Measurements from ENCODE around the gene EVI5. TPM values are rescaled to one million over a fixed set of nuclear protein-coding genes. Genes with fewer than 3 reads are reported as not detected.

The EVI5 gene
- total RNA-seq, 1 donor from 2014 or later = 52.6 TPM

DNA sequence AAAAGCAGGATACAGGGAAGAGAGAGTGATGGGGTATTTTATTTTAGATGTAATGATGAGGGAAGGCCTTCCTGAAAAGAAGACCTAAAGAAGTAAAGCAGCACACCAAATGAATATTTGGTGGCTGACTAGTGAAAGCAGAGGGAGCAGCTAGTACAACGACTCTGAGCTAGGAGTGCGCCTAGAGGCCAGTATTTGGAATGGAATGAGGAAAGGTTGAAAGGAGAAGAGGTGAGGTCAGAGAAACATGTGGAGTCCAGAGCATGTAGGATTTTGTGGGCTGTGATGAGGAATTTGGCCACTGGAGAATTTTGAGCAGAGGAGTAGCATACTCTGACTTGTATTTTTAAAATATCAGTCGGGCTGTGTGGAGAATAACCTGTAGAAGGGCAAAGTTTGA, 35.1 kb upstream of the EVI5 start:
- DNase-seq (ENCODE audit: extremely low spot score, unreplicated experiment) = no peak

GRCh38 chr1:92817986-92818764, 33.3 kb upstream of the EVI5 start:
- peak; percentile 63 for TF ChIP-seq CTCF (IDR thresholded peaks at IDR 0.05)
- no peak overlapping the region for H3K4me3 Mint-ChIP-seq (ENCODE audit: unreplicated experiment)
- H3K27ac Mint-ChIP-seq (ENCODE audit: unreplicated experiment) = no peak overlapping the region
- H3K4me1 Mint-ChIP-seq (ENCODE audit: unreplicated experiment) = peaks cover 2% of the 10 kb centered on the region
- no peaks in the 10 kb centered on the region for H3K36me3 Mint-ChIP-seq (ENCODE audit: unreplicated experiment)
- no peaks in the 10 kb centered on the region for H3K9me3 Mint-ChIP-seq (ENCODE audit: unreplicated experiment)
- peaks cover 10% of the 10 kb centered on the region for H3K27me3 Mint-ChIP-seq (ENCODE audit: unreplicated experiment)
- no peak for DNase-seq (ENCODE audit: extremely low spot score, unreplicated experiment)

More for the DNA sequence above, 35.1 kb upstream of the EVI5 start:
- Mint-ChIP-seq H3K4me3 (ENCODE audit: unreplicated experiment) (no peak overlapping the region), H3K4me1 (ENCODE audit: unreplicated experiment) (peaks cover 2% of the 10 kb centered on the region), H3K27me3 (ENCODE audit: unreplicated experiment) (peaks cover 10% of the 10 kb centered on the region), H3K36me3 (ENCODE audit: unreplicated experiment) (no peaks in the 10 kb centered on the region), H3K9me3 (ENCODE audit: unreplicated experiment) (no peaks in the 10 kb centered on the region), H3K27ac (ENCODE audit: unreplicated experiment) (no peak overlapping the region)
- TF ChIP-seq CTCF (IDR thresholded peaks at IDR 0.05) = no peak

GRCh38 chr1:92817137-92817697, 32.3 kb upstream of the EVI5 start:
- H3K9me3 Mint-ChIP-seq (ENCODE audit: unreplicated experiment) = no peaks in the 10 kb centered on the region
- H3K4me3 Mint-ChIP-seq (ENCODE audit: unreplicated experiment) = no peak overlapping the region
- H3K27ac Mint-ChIP-seq (ENCODE audit: unreplicated experiment) = no peak overlapping the region
- H3K4me1 Mint-ChIP-seq (ENCODE audit: unreplicated experiment) = peaks cover 2% of the 10 kb centered on the region
- peaks cover 11% of the 10 kb centered on the region for H3K27me3 Mint-ChIP-seq (ENCODE audit: unreplicated experiment)
- DNase-seq (ENCODE audit: extremely low spot score, unreplicated experiment) = no peak
- H3K36me3 Mint-ChIP-seq (ENCODE audit: unreplicated experiment) = no peaks in the 10 kb centered on the region
- no peak for TF ChIP-seq CTCF (IDR thresholded peaks at IDR 0.05)

- no peaks in the 10 kb centered on the region for H3K36me3 Mint-ChIP-seq (ENCODE audit: unreplicated experiment)
- DNase-seq (ENCODE audit: extremely low spot score, unreplicated experiment) = no peak
- no peak overlapping the region for H3K27ac Mint-ChIP-seq (ENCODE audit: unreplicated experiment)
- H3K4me3 Mint-ChIP-seq (ENCODE audit: unreplicated experiment) = no peak overlapping the region
- H3K9me3 Mint-ChIP-seq (ENCODE audit: unreplicated experiment) = no peaks in the 10 kb centered on the region
- peaks cover 13% of the 10 kb centered on the region for H3K27me3 Mint-ChIP-seq (ENCODE audit: unreplicated experiment)
- peaks cover 2% of the 10 kb centered on the region for H3K4me1 Mint-ChIP-seq (ENCODE audit: unreplicated experiment)
- no peak for TF ChIP-seq CTCF (IDR thresholded peaks at IDR 0.05)
These were observed 31.8 kb upstream of the EVI5 start for GRCh38 chr1:92816732-92817131.

GRCh38 chr1:92808381-92808780, 23.5 kb upstream of the EVI5 start:
- no peak overlapping the region for H3K27ac Mint-ChIP-seq (ENCODE audit: unreplicated experiment)
- H3K9me3 Mint-ChIP-seq (ENCODE audit: unreplicated experiment) = no peaks in the 10 kb centered on the region
- H3K27me3 Mint-ChIP-seq (ENCODE audit: unreplicated experiment) = peaks cover 3% of the 10 kb centered on the region
- no peak for TF ChIP-seq CTCF (IDR thresholded peaks at IDR 0.05)
- H3K36me3 Mint-ChIP-seq (ENCODE audit: unreplicated experiment) = no peaks in the 10 kb centered on the region
- no peak for DNase-seq (ENCODE audit: extremely low spot score, unreplicated experiment)
- peaks cover 5% of the 10 kb centered on the region for H3K4me1 Mint-ChIP-seq (ENCODE audit: unreplicated experiment)
- no peak overlapping the region for H3K4me3 Mint-ChIP-seq (ENCODE audit: unreplicated experiment)

Measured in osteocyte (in vitro differentiated cells).